Neuron (in vitro differentiated cells): ENCODE results near the gene VMP1.

Source experiments
- H2AFZ ChIP-seq: one replicate; pipeline ENCODE4 v1.6.1; 2013; ENCODE audit warnings: low read depth, mild to moderate bottlenecking, inconsistent platforms, low read length, moderate library complexity
- H3K27me3 ChIP-seq: one replicate; pipeline ENCODE4 v1.6.1; 2013; ENCODE audit warnings: low read length; ENCODE audit not compliant: insufficient read depth
- H3K36me3 ChIP-seq: one replicate; pipeline ENCODE4 v1.6.1; 2013; ENCODE audit warnings: low read length; ENCODE audit not compliant: insufficient read depth
- H3K4me1 ChIP-seq: one replicate; pipeline ENCODE4 v1.6.1; 2013; ENCODE audit warnings: low read length; ENCODE audit not compliant: insufficient read depth
- H3K4me3 ChIP-seq: 2 replicates; pipeline ENCODE4 v1.5.1; 2013; ENCODE audit warnings: mild to moderate bottlenecking, low read length, moderate library complexity
- H3K9me3 ChIP-seq: one replicate; pipeline ENCODE4 v1.6.1; 2013; ENCODE audit warnings: low read length

VMP1 gene

GRCh38 chr17:59693582-59693981 is 13.9 kb upstream of the VMP1 start:
- peaks cover 88% of the 10 kb centered on the region for H3K36me3 ChIP-seq

DNA sequence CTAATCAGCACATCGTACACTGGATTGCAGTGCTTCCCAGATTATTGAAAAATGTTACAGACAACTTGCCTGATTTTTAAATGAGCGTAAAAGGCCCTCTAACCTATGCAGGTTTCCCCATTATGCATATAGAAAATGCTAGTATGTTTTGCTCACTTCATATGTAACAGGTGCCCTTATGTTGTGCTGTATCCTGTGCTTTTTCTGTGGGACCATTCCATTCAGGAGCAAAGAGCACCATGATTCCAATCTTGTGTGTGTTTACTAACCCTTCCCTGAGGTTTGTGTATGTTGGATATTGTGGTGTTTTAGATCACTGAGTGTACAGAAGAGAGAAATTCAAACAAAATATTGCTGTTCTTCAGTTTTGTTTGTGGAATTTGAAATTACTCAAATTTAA is 13.1 kb upstream of the VMP1 start:
- Histone ChIP-seq H3K4me3 (no peak overlapping the region), H2AFZ (no peak overlapping the region), H3K4me1 (no peaks in the 10 kb centered on the region), H3K9me3 (no peaks in the 10 kb centered on the region), H3K27me3 (no peaks in the 10 kb centered on the region), H3K36me3 (peaks cover 88% of the 10 kb centered on the region)

More at GRCh38 chr17:59693582-59693981, 13.9 kb upstream of the VMP1 start:
- Histone ChIP-seq H3K9me3 (no peaks in the 10 kb centered on the region), H2AFZ (no peak overlapping the region), H3K4me3 (no peak overlapping the region), H3K27me3 (no peaks in the 10 kb centered on the region), H3K4me1 (no peaks in the 10 kb centered on the region)

GRCh38 chr17:59695945-59696681 is 11.3 kb upstream of the VMP1 start:
- H2AFZ ChIP-seq = no peak overlapping the region
- no peaks in the 10 kb centered on the region for H3K9me3 ChIP-seq
- no peak overlapping the region for H3K4me3 ChIP-seq
- H3K36me3 ChIP-seq = peaks cover 81% of the 10 kb centered on the region
- H3K4me1 ChIP-seq = no peaks in the 10 kb centered on the region
- H3K27me3 ChIP-seq = no peaks in the 10 kb centered on the region

DNA sequence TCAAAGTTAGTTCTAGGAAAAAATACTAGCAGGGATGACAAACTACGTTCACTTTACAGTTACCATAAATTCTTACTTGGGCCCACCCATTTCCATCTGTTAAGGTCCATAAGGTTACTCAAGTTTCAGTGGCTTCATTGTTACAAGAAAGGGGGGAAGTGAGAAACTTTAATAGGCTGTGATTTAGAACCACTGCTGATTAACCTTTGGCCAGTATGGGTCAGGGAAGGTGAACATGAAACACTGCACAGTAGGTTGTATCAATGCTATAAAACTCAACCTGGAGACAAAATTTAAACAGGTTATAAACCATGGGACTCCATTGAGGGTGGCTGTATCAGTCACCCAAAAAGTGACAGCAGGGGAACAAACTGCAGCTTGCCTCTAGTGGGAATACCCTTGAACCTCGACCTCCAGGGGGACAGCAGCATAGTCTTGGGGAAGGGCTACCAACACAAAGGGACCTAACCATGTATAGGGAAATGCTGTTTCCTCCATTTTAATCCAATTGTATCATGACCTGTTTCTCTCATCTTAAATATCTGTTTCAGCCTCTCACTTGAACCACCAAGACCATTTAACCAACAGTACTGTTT is 10.7 kb upstream of the VMP1 start:
- no peak overlapping the region for H2AFZ ChIP-seq

DNA sequence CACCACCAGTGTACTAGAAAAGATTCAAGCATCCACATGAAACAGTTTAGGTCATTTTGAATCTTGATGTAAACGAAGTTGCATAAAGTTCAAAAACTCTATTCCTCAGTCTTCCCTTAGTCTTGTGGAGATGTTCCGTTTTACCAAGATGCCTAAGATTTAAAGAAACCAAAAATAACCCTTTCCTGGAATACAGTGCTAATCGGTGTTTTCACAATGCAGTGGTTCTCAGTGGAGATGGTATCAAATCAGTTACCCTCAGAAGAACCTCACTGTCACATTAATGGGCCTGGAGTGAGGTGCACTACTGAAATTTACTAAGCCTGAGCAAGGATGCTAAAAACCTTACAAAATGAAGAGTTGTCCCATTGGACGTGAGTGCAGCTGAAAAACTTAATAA is 9.3 kb upstream of the VMP1 start:
- peaks cover 71% of the 10 kb centered on the region for H3K36me3 ChIP-seq
- no peaks in the 10 kb centered on the region for H3K9me3 ChIP-seq
- H3K27me3 ChIP-seq = no peaks in the 10 kb centered on the region
- no peak overlapping the region for H3K4me3 ChIP-seq
- H2AFZ ChIP-seq = no peak overlapping the region
- H3K4me1 ChIP-seq = no peaks in the 10 kb centered on the region

More for the DNA sequence above, 10.7 kb upstream of the VMP1 start:
- Histone ChIP-seq H3K4me1 (no peaks in the 10 kb centered on the region), H3K9me3 (no peaks in the 10 kb centered on the region), H3K27me3 (no peaks in the 10 kb centered on the region), H3K4me3 (no peak overlapping the region), H3K36me3 (peaks cover 80% of the 10 kb centered on the region)

GRCh38 chr17:59699218-59699617 is 8.2 kb upstream of the VMP1 start:
- Histone ChIP-seq H2AFZ (no peak overlapping the region), H3K4me3 (no peak overlapping the region), H3K36me3 (peaks cover 64% of the 10 kb centered on the region), H3K27me3 (no peaks in the 10 kb centered on the region), H3K9me3 (no peaks in the 10 kb centered on the region), H3K4me1 (no peaks in the 10 kb centered on the region)

- Histone ChIP-seq H3K4me1 (no peaks in the 10 kb centered on the region), H3K36me3 (peaks cover 63% of the 10 kb centered on the region), H2AFZ (no peak overlapping the region), H3K4me3 (no peak overlapping the region), H3K9me3 (no peaks in the 10 kb centered on the region), H3K27me3 (no peaks in the 10 kb centered on the region)
Observed at GRCh38 chr17:59699786-59700185, 7.7 kb upstream of the VMP1 start.

DNA sequence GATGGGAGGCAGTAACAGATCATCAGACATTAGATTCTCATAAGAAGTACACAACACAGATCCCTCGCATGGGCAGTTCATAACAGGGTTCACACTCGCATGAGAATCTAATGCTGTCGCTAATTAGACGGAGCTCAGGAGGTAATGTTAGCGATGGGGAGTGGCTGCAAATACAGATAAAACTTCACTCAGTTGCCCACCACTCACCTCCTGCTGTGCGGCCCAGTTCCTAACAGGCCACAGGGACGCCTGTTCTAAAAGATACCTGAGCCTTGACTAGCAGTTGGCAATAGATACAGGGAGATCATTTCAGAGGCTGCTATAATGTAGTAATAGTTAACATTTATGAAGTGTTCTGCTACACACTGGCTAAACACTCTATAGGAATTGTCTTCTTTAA is 5.2 kb upstream of the VMP1 start:
- no peak overlapping the region for H2AFZ ChIP-seq
- H3K9me3 ChIP-seq = no peaks in the 10 kb centered on the region
- no peaks in the 10 kb centered on the region for H3K27me3 ChIP-seq
- H3K4me3 ChIP-seq = no peak overlapping the region
- peaks cover 45% of the 10 kb centered on the region for H3K36me3 ChIP-seq
- peaks cover 6% of the 10 kb centered on the region for H3K4me1 ChIP-seq

DNA sequence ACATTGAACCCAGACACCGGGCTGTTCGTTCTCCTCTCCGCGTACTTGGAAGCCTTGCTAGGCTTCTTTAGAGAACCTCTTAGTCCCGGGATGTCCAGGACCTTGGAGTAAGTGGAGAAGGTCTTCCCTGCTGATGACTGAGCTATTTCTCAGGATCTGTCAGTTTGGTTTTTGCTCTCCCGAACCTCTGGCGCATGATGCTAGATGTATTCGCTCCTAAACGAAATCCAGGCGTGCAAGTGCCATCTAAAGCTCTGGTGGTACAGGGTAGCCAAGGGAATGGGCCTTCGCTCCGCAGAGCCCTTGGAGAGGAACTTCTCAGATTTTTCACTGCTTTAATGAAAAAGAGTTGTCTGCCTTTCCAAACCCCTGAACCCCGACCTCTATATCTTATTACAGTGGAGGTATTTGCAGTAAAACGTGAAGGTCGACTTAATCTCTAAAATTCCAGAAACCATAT is 547 bp downstream of the VMP1 start:
- H3K4me1 ChIP-seq = peaks cover 18% of the 10 kb centered on the region
- H3K9me3 ChIP-seq = no peaks in the 10 kb centered on the region
- peaks cover 14% of the 10 kb centered on the region for H3K36me3 ChIP-seq
- H3K27me3 ChIP-seq = no peaks in the 10 kb centered on the region
- peak overlapping the region; percentile 88 for H3K4me3 ChIP-seq
- peak overlapping the region; percentile 7 for H2AFZ ChIP-seq

- H3K36me3 ChIP-seq = no peaks in the 10 kb centered on the region
- peaks cover 12% of the 10 kb centered on the region for H3K4me1 ChIP-seq
- H3K4me3 ChIP-seq = no peak overlapping the region
- no peaks in the 10 kb centered on the region for H3K9me3 ChIP-seq
- no peak overlapping the region for H2AFZ ChIP-seq
- no peaks in the 10 kb centered on the region for H3K27me3 ChIP-seq
Observed at GRCh38 chr17:59711936-59712335, 4.5 kb downstream of the VMP1 start.

GRCh38 chr17:59712862-59713261 is 5.4 kb downstream of the VMP1 start:
- Histone ChIP-seq H3K4me3 (no peak overlapping the region), H3K9me3 (no peaks in the 10 kb centered on the region), H2AFZ (no peak overlapping the region), H3K36me3 (no peaks in the 10 kb centered on the region), H3K4me1 (peaks cover 12% of the 10 kb centered on the region), H3K27me3 (no peaks in the 10 kb centered on the region)

- no peak overlapping the region for H2AFZ ChIP-seq
- H3K4me3 ChIP-seq = no peak overlapping the region
- no peaks in the 10 kb centered on the region for H3K27me3 ChIP-seq
- H3K9me3 ChIP-seq = no peaks in the 10 kb centered on the region
- peaks cover under 1% of the 10 kb centered on the region for H3K4me1 ChIP-seq
- no peaks in the 10 kb centered on the region for H3K36me3 ChIP-seq
Observed at GRCh38 chr17:59714255-59714654, 6.8 kb downstream of the VMP1 start.

- no peak overlapping the region for H3K4me3 ChIP-seq
- H3K36me3 ChIP-seq = no peaks in the 10 kb centered on the region
- no peaks in the 10 kb centered on the region for H3K4me1 ChIP-seq
- H3K9me3 ChIP-seq = no peaks in the 10 kb centered on the region
- H3K27me3 ChIP-seq = no peaks in the 10 kb centered on the region
- H2AFZ ChIP-seq = no peak overlapping the region
Observed at GRCh38 chr17:59716427-59716826, 9.0 kb downstream of the VMP1 start.
